HCT116 (cell line): ENCODE results near the gene SMTN. TPM values are rescaled to one million over a fixed set of nuclear protein-coding genes. Genes with fewer than 3 reads are reported as not detected.

ENCODE experiments used
- ATAC-seq: fragments of 200-7000 bp; cut with Tn5 transposase; 2 replicates; pipeline ENCODE4 v1.9.1; 2020; ENCODE audit warnings: mild to moderate bottlenecking, moderate library complexity
- BruUV-seq: library from RNA; stranded (reverse); fragments of 400-500 nt; replicated peaks from 2 replicates; lab custom pipeline; 2021; lab: Mats Ljungman, UMichigan
- CTCF ChIA-PET: fragments of 300-600 bp; sonication (Branson Sonifier 250); formaldehyde crosslinking; loops from one replicate; lab custom pipeline; 2021; ENCODE audit warnings: antibody characterized with exemption; lab: Charles Lee
- POLR2A ChIA-PET: fragments of 300-600, 350-600 bp; sonication (Branson Sonifier 250); formaldehyde crosslinking; loops from one replicate; lab custom pipeline; 2021; ENCODE audit warnings: antibody characterized with exemption; lab: Charles Lee
- RAD21 ChIA-PET, 2 experiments: fragments of 300-600 bp; sonication (Branson Sonifier 250); formaldehyde crosslinking; loops; one replicate each; lab custom pipeline; 2023; ENCODE audit warnings: low total read pairs in 2 of 2; ENCODE audit not compliant: uncharacterized antibody in 2 of 2, unreplicated experiment in 2 of 2, low non-redundant PET in 1 of 2; lab: Charles Lee
- DNase-seq: peaks from one replicate; pipeline ENCODE4 v3.0.0-alpha.2; 2010; ENCODE audit warnings: low read depth, low spot score
- H2AFZ ChIP-seq: fragments of 200-600 bp; shearing (Covaris generic), sonication (generic); 2 replicates; pipeline ENCODE4 v1.6.1; 2017; ENCODE audit warnings: low read depth, mixed run types, mixed read lengths, antibody characterized with exemption, low read length; ENCODE audit not compliant: poor library complexity, severe bottlenecking
- H3K27ac ChIP-seq: 2 replicates; pipeline ENCODE4 v1.5.1; 2012; ENCODE audit warnings: low read depth, low read length
- H3K27me3 ChIP-seq: fragments of 200-600 bp; sonication (generic); 2 replicates; pipeline ENCODE4 v1.6.1; 2016; ENCODE audit warnings: mixed run types, low read length, mixed read lengths; ENCODE audit not compliant: insufficient read depth
- H3K36me3 ChIP-seq, 2 experiments: fragments of 200-500 bp in 1 of 2; fragments of 200-600 bp in 1 of 2; sonication (Bioruptor generic) in 1 of 2; sonication (generic) in 1 of 2; 2 replicates each; pipeline versions ENCODE4 v1.5.1 to v1.6.1; 2014 to 2016; ENCODE audit warnings: low read length in 2 of 2, inconsistent platforms in 1 of 2, mixed read lengths in 1 of 2, mixed run types in 1 of 2; ENCODE audit not compliant: insufficient read depth in 2 of 2, control insufficient read depth in 1 of 2
- H3K4me1 ChIP-seq, 2 experiments: fragments of 200-600 bp in 1 of 2; sonication (generic) in 1 of 2; 2 replicates each; pipeline versions ENCODE4 v1.5.1 to v1.6.1; 2012 to 2017; ENCODE audit warnings: low read length in 2 of 2, inconsistent platforms in 1 of 2, mild to moderate bottlenecking in 1 of 2, mixed read lengths in 1 of 2, mixed run types in 1 of 2, moderate library complexity in 1 of 2; ENCODE audit not compliant: insufficient read depth in 2 of 2, control insufficient read depth in 1 of 2
- H3K4me2 ChIP-seq: fragments of 200-600 bp; sonication (generic); 2 replicates; pipeline ENCODE4 v1.6.1; 2017; ENCODE audit warnings: mixed run types, low read length, mixed read lengths
- H3K4me3 ChIP-seq, 2 experiments: fragments of 200-600 bp in 1 of 2; sonication (generic) in 1 of 2; replicated peaks in 1 of 2; 2 replicates each; pipeline ENCODE4 v1.5.1; 2011 to 2016; ENCODE audit warnings: low read length in 2 of 2, control low read depth in 1 of 2, low read depth in 1 of 2, mild to moderate bottlenecking in 1 of 2, mixed read lengths in 1 of 2, mixed run types in 1 of 2
- H3K79me2 ChIP-seq: fragments of 200-600 bp; sonication (generic); 2 replicates; pipeline ENCODE4 v1.6.1; 2017; ENCODE audit warnings: mild to moderate bottlenecking, mixed run types, low read length, moderate library complexity, mixed read lengths; ENCODE audit not compliant: insufficient read depth
- H3K9ac ChIP-seq: fragments of 200-600 bp; sonication (generic); 2 replicates; pipeline ENCODE4 v1.6.1; 2016; ENCODE audit warnings: low read length, mixed read lengths
- H3K9me2 ChIP-seq: fragments of 200-600 bp; sonication (generic), shearing (Covaris generic); 2 replicates; pipeline ENCODE4 v1.6.1; 2017; ENCODE audit warnings: mixed run types, mild to moderate bottlenecking, moderate library complexity; ENCODE audit not compliant: insufficient read depth
- H3K9me3 ChIP-seq, 2 experiments: fragments of 200-500 bp in 1 of 2; fragments of 200-600 bp in 1 of 2; sonication (Bioruptor generic) in 1 of 2; sonication (generic) in 1 of 2; 2 replicates each; pipeline ENCODE4 v1.6.1; 2014 to 2017; ENCODE audit warnings: low read length in 2 of 2, mixed read lengths in 2 of 2, inconsistent platforms in 1 of 2, low read depth in 1 of 2, mild to moderate bottlenecking in 1 of 2, mixed run types in 1 of 2, moderate library complexity in 1 of 2; ENCODE audit not compliant: control insufficient read depth in 1 of 2, insufficient read depth in 1 of 2
- H4K20me1 ChIP-seq: fragments of 200-600 bp; sonication (generic), shearing (Covaris generic); 2 replicates; pipeline ENCODE4 v1.6.1; 2017; ENCODE audit warnings: mixed run types, mild to moderate bottlenecking, moderate library complexity; ENCODE audit not compliant: insufficient read depth
- CBX3 ChIP-seq: IDR thresholded peaks from 2 replicates; pipeline ENCODE4 v1.6.1; 2012; ENCODE audit warnings: low read depth
- CEBPB ChIP-seq: IDR thresholded peaks from 2 replicates; pipeline ENCODE4 v1.6.1; 2012; ENCODE audit warnings: low read depth
- EGR1 ChIP-seq: IDR thresholded peaks from 2 replicates; pipeline ENCODE4 v1.6.1; 2012; ENCODE audit warnings: low read depth
- ELF1 ChIP-seq: IDR thresholded peaks from 2 replicates; pipeline ENCODE4 v1.6.1; 2012; ENCODE audit warnings: low read depth, borderline replicate concordance
- EZH2 ChIP-seq: fragments of 200-600 bp; sonication (generic); IDR thresholded peaks from 2 replicates; pipeline ENCODE4 v1.6.1; 2017; ENCODE audit warnings: antibody characterized with exemption, mixed run types
- EZH2phosphoT487 ChIP-seq: fragments of 200-600 bp; IDR thresholded peaks from 2 replicates; pipeline ENCODE4 v1.6.1; 2018; ENCODE audit warnings: antibody characterized with exemption, borderline replicate concordance
- FOSL1 ChIP-seq: IDR thresholded peaks from 2 replicates; pipeline ENCODE4 v1.6.1; 2012; ENCODE audit warnings: low read depth
- JUND ChIP-seq: IDR thresholded peaks from 2 replicates; pipeline ENCODE4 v1.6.1; 2012
- MAX ChIP-seq: IDR thresholded peaks from 2 replicates; pipeline ENCODE4 v1.6.1; 2012
- POLR2A ChIP-seq: IDR thresholded peaks from 2 replicates; pipeline ENCODE4 v1.7.0; 2011; ENCODE audit warnings: borderline replicate concordance; ENCODE audit not compliant: insufficient read depth, insufficient read length; ENCODE audit errors: extremely low read depth
- RAD21 ChIP-seq: IDR thresholded peaks from 2 replicates; pipeline ENCODE4 v1.6.1; 2012; ENCODE audit warnings: low read depth, mild to moderate bottlenecking
- SIN3A ChIP-seq: IDR thresholded peaks from 2 replicates; pipeline ENCODE4 v1.6.1; 2012; ENCODE audit warnings: low read depth
- TCF7L2 ChIP-seq: IDR thresholded peaks from 2 replicates; pipeline ENCODE4 v1.7.0; 2011; ENCODE audit warnings: borderline replicate concordance, inconsistent platforms; ENCODE audit not compliant: insufficient read depth, insufficient read length; ENCODE audit errors: extremely low read depth
- YY1 ChIP-seq: IDR thresholded peaks from 2 replicates; pipeline ENCODE4 v1.6.1; 2011; ENCODE audit warnings: low read length, low read depth, moderate library complexity, mild to moderate bottlenecking; ENCODE audit not compliant: insufficient replicate concordance; ENCODE audit errors: extremely low read depth
- ZFX ChIP-seq: fragments of 450-650 bp; IDR thresholded peaks from 2 replicates; pipeline ENCODE4 v1.6.1; 2017
- intact Hi-C: fragments of 100-400 bp; cut with micrococcal nuclease; formaldehyde crosslinking; loops from 2 replicates; pipeline ENCODE4 v1.10.0; 2022
- total RNA-seq: library from RNA; stranded (reverse); gene quantifications from one replicate; pipeline ENCODE4 v1.2.1, GENCODE V29; 2021; ENCODE audit not compliant: unreplicated experiment

SMTN gene
- total RNA-seq, 1 experiment from 2014 or later: 148 TPM

- BruUV-seq: no TSS peak
- POLR2A ChIA-PET: no interaction called here
- intact Hi-C loops: no loop called here
- Histone ChIP-seq H3K4me2 (no peak overlapping the region), H4K20me1 (no peaks in the 10 kb centered on the region), H3K79me2 (no peaks in the 10 kb centered on the region), H3K4me1 (peaks cover 0 to under 1% of the 10 kb centered on the region in 2 experiments; a peak in 1 of 4 replicates), H3K9ac (no peak overlapping the region), H3K27ac (no peak overlapping the region), H3K27me3 (no peaks in the 10 kb centered on the region), H2AFZ (no peak overlapping the region), H3K9me2 (no peaks in the 10 kb centered on the region), H3K9me3 (no peaks in the 10 kb centered on the region), H3K4me3 (no peak overlapping the region), H3K36me3 (no peaks in the 10 kb centered on the region)
- ATAC-seq (no peak), DNase-seq (no peak)
- CTCF ChIA-PET: no interaction called here
- TF ChIP-seq EGR1 (no peak), SIN3A (no peak), CBX3 (no peak), CEBPB (no peak), RAD21 (no peak), EZH2phosphoT487 (no peak), JUND (no peak), ELF1 (no peak), POLR2A (no peak), FOSL1 (no peak), EZH2 (no peak), ZFX (no peak), TCF7L2 (no peak), MAX (no peak), YY1 (no peak)
- RAD21 ChIA-PET: no interaction called here
Observed at GRCh38 chr22:31049815-31050420, 31.2 kb upstream of the SMTN start.
